Natural killer cell (primary cell): Measurements from ENCODE around the gene FTO. TPM values are rescaled to one million over a fixed set of nuclear protein-coding genes. Genes with fewer than 3 reads are reported as not detected.

Experiments
- ATAC-seq, 3 donors: fragments of 150-1000 bp in 2 of 3; fragments of 200-7000 bp in 1 of 3; cut with Tn5 transposase; 1 replicate in 1 of 3; 2 replicates in 2 of 3; pipeline ENCODE4 v1.10.0; 2021; ENCODE audit warnings: mild to moderate bottlenecking in 2 of 3, moderate library complexity in 2 of 3
- DNase-seq, 2 donors: peaks; one replicate each; pipeline versions ENCODE4 v3.0.0 to v3.0.0-alpha.2; 2013 to 2021; ENCODE audit warnings: mixed read lengths in 1 of 2
- H3K27ac ChIP-seq: one replicate; pipeline ENCODE4 v1.5.1; 2013; ENCODE audit warnings: mild to moderate bottlenecking, low read length
- H3K27me3 ChIP-seq: one replicate; pipeline ENCODE4 v1.6.1; 2013; ENCODE audit warnings: low read length; ENCODE audit not compliant: control insufficient read depth, insufficient read depth
- H3K36me3 ChIP-seq: one replicate; pipeline ENCODE4 v1.6.1; 2013; ENCODE audit warnings: low read length; ENCODE audit not compliant: control insufficient read depth, insufficient read depth
- H3K4me1 ChIP-seq: one replicate; pipeline ENCODE4 v1.6.1; 2013; ENCODE audit warnings: low read length; ENCODE audit not compliant: control insufficient read depth, insufficient read depth
- H3K4me3 ChIP-seq: one replicate; pipeline ENCODE4 v1.5.1; 2013; ENCODE audit warnings: low read length
- H3K9me3 ChIP-seq: one replicate; pipeline ENCODE4 v1.6.1; 2013; ENCODE audit warnings: low read length; ENCODE audit not compliant: control insufficient read depth, insufficient read depth
- H3K27ac Mint-ChIP-seq, 2 donors: one replicate each; pipeline ENCODE4 v1.8.0; 2022; ENCODE audit warnings: mild to moderate bottlenecking in 2 of 2, mixed read lengths in 2 of 2, moderate library complexity in 1 of 2
- H3K27me3 Mint-ChIP-seq, 2 donors: one replicate each; pipeline ENCODE4 v1.8.0; 2022; ENCODE audit warnings: low read depth in 2 of 2, mixed read lengths in 2 of 2
- H3K36me3 Mint-ChIP-seq: one replicate; pipeline ENCODE4 v1.8.0; 2022; ENCODE audit warnings: mixed read lengths
- H3K4me1 Mint-ChIP-seq, 2 donors: one replicate each; pipeline ENCODE4 v1.8.0; 2022; ENCODE audit warnings: mixed read lengths in 2 of 2
- H3K4me3 Mint-ChIP-seq: one replicate; pipeline ENCODE4 v1.8.0; 2022; ENCODE audit warnings: mild to moderate bottlenecking, moderate library complexity, mixed read lengths
- H3K9me3 Mint-ChIP-seq, 2 donors: one replicate each; pipeline ENCODE4 v1.8.0; 2022; ENCODE audit warnings: mixed read lengths in 2 of 2
- WGBS: methylation state at CpG from one replicate; pipeline ENCODE4 v1.1.7; 2013; ENCODE audit warnings: missing lambda C conversion rate; ENCODE audit not compliant: insufficient coverage; 5-methylcytosine and 5-hydroxymethylcytosine counted together
- intact Hi-C: fragments of 100-400 bp; cut with micrococcal nuclease; formaldehyde crosslinking; loops from one replicate; pipeline ENCODE4 v1.14.2; 2022
- total RNA-seq, 4 donors: library from RNA; stranded (reverse); fragments of 120-200 nt in 1 of 4; gene quantifications; one replicate each; pipeline versions ENCODE4 v1.2.3 to v1.2.4, GENCODE V29; 2013 to 2022
- TF ChIP-seq, protein P1 (sequence below): fragments of 200-600 bp; IDR thresholded peaks from one replicate; pipeline ENCODE4 v1.8.0; 2022; ENCODE audit warnings: antibody characterized with exemption

Gene FTO
- total RNA-seq, 3 donors from 2014 or later (not counting 1 experiment from before 2014, with no cell fraction given): 55.4 to 70.5 (median 55.4) TPM

DNA sequence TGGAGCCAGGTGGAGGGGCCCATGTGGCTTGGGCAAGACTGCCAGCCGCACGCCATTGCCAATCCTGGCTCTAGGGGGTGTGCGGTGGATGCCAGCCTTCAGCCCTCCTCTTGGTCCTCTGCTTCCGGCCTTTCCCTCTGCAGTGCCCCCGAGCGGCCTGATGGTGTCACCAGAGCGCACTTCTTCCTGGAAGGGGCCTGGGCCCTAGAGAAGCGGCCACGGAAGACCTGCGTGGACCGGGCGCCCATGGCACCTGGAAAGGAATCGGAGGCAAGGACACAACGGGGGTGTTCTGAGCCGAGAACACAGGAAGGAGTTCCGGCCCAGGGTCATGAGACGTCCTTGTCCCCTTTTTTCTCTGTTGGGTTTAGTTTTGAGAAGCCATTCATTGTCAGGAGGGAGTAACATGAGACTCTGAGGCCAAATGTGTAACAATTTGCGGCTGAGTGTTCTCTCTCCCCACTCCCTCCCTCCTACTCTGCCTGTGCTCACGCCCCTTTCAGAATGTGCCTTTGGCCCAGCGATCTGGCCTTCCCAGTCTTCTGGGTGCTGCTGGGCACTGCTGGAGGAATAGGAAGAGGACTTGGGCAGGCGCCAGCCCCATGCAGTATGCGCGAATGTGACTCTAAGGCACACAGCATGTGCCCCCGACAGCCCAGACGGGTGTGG lies 489.8 kb downstream of the FTO start:
- Mint-ChIP-seq H3K36me3 (no peaks in the 10 kb centered on the region), H3K4me3 (no peak overlapping the region), H3K27ac (peak overlapping the region in 1 of 2 donors; percentile 27), H3K4me1 (peaks cover 0 to 9% of the 10 kb centered on the region in 2 donors), H3K9me3 (peaks cover 0 to 2% of the 10 kb centered on the region in 2 donors), H3K27me3 (peaks cover 6 to 14% of the 10 kb centered on the region in 2 donors)
- no peak overlapping the region for H3K4me3 ChIP-seq
- H3K27ac ChIP-seq: no peak overlapping the region
- peaks cover 5% of the 10 kb centered on the region for H3K4me1 ChIP-seq
- H3K36me3 ChIP-seq: no peaks in the 10 kb centered on the region
- TF ChIP-seq, protein P1, sequence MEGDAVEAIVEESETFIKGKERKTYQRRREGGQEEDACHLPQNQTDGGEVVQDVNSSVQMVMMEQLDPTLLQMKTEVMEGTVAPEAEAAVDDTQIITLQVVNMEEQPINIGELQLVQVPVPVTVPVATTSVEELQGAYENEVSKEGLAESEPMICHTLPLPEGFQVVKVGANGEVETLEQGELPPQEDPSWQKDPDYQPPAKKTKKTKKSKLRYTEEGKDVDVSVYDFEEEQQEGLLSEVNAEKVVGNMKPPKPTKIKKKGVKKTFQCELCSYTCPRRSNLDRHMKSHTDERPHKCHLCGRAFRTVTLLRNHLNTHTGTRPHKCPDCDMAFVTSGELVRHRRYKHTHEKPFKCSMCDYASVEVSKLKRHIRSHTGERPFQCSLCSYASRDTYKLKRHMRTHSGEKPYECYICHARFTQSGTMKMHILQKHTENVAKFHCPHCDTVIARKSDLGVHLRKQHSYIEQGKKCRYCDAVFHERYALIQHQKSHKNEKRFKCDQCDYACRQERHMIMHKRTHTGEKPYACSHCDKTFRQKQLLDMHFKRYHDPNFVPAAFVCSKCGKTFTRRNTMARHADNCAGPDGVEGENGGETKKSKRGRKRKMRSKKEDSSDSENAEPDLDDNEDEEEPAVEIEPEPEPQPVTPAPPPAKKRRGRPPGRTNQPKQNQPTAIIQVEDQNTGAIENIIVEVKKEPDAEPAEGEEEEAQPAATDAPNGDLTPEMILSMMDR: peak; percentile 41
- 56% methylated on average over 25 of the region's 25 CpGs for WGBS
- ATAC-seq: peak; percentile 67 to 93 (median 82)
- intact Hi-C loops: no loop called here
- peak; percentile 14 to 42 for DNase-seq
- H3K9me3 ChIP-seq: no peaks in the 10 kb centered on the region
- H3K27me3 ChIP-seq: no peaks in the 10 kb centered on the region

DNA sequence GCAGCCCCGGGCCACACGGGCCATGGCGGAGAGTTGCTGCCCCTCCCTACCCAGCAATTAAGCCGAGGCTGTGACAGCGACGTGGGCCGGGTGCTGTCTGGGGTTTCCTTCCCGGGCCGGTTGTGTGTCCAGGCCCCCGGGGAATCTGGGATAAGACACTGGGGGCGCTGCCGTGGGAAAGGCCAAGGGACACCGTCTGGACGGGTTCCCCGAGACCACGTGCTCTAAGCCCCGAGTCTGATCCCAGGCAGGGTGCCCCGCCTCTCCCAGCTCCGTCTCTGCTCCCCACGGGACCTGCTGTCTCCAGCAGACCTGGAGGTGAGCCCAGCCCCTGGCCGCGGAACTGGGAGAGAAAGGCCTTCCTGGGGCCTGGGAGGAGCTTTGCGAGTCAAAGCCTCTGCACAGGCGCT lies 490.4 kb downstream of the FTO start:
- intact Hi-C loops: no loop called here
- H3K4me1 Mint-ChIP-seq: peaks cover 0 to 9% of the 10 kb centered on the region in 2 donors
- H3K4me3 Mint-ChIP-seq: no peak overlapping the region
- no peaks in the 10 kb centered on the region for H3K9me3 ChIP-seq
- H3K36me3 ChIP-seq: no peaks in the 10 kb centered on the region
- ATAC-seq (no peak), DNase-seq (no peak)
- no peak overlapping the region for H3K27ac Mint-ChIP-seq
- peaks cover 0 to 2% of the 10 kb centered on the region in 2 donors for H3K9me3 Mint-ChIP-seq
- peaks cover 6 to 14% of the 10 kb centered on the region in 2 donors for H3K27me3 Mint-ChIP-seq
- H3K27ac ChIP-seq: no peak overlapping the region
- TF ChIP-seq, protein P1: no peak
- H3K4me3 ChIP-seq: no peak overlapping the region
- no peaks in the 10 kb centered on the region for H3K27me3 ChIP-seq
- WGBS: 87% methylated on average over 24 of the region's 24 CpGs
- H3K36me3 Mint-ChIP-seq: no peaks in the 10 kb centered on the region
- peaks cover 5% of the 10 kb centered on the region for H3K4me1 ChIP-seq

DNA sequence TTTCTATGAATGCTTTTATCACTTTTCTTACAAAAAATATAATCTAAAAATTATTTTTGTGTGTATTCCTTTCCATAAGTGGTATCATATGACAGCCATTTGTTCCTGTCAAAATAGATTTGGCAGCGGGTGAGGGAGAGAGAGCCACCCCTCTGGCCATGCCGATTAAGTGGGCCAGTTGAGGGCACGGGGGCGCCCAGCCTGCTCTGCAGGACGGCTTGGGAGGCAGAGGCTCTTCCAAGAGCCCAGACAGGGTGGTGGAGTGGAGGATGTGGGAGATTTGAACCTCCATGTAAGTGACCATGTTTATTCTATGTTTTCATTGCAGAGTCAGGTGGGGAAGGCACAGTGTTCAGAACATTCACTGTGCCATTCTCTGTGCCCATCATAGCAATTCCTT lies 493.8 kb downstream of the FTO start:
- intact Hi-C loops: no loop called here
- peaks cover 0 to 9% of the 10 kb centered on the region in 2 donors for H3K4me1 Mint-ChIP-seq

More for the DNA sequence above, 493.8 kb downstream of the FTO start:
- H3K9me3 ChIP-seq: no peaks in the 10 kb centered on the region
- no peak overlapping the region for H3K4me3 ChIP-seq
- TF ChIP-seq, protein P1: no peak
- no peak overlapping the region for H3K27ac Mint-ChIP-seq
- peaks cover 0 to 14% of the 10 kb centered on the region in 2 donors for H3K27me3 Mint-ChIP-seq
- no peaks in the 10 kb centered on the region for H3K36me3 ChIP-seq
- H3K27ac ChIP-seq: no peak overlapping the region
- H3K27me3 ChIP-seq: no peaks in the 10 kb centered on the region
- ATAC-seq (no peak), DNase-seq (no peak)
- peaks cover 5% of the 10 kb centered on the region for H3K4me1 ChIP-seq
- H3K9me3 Mint-ChIP-seq: peaks cover 0 to 2% of the 10 kb centered on the region in 2 donors
- 84% methylated on average over 5 of the region's 5 CpGs for WGBS
- H3K36me3 Mint-ChIP-seq: no peaks in the 10 kb centered on the region
- no peak overlapping the region for H3K4me3 Mint-ChIP-seq
